ENCODE data around the gene CD22.

Gene CD22

GRCh38 chr19:35314031-35314430, 15.0 kb upstream of the CD22 start:
- no peak for DNase-seq (ENCODE audit: low read depth in 2 of 2)

- DNase-seq (ENCODE audit: low read depth in 2 of 2): no peak
Observed at GRCh38 chr19:35314858-35315470, 14.0 kb upstream of the CD22 start.

GRCh38 chr19:35315883-35316282, 13.1 kb upstream of the CD22 start:
- DNase-seq (ENCODE audit: low read depth in 2 of 2): no peak

- no peak for DNase-seq (ENCODE audit: low read depth in 2 of 2)
Observed at GRCh38 chr19:35316560-35316959, 12.4 kb upstream of the CD22 start.

GRCh38 chr19:35317464-35318043, 11.4 kb upstream of the CD22 start:
- DNase-seq (ENCODE audit: low read depth in 2 of 2): no peak

GRCh38 chr19:35318679-35319448, 10.1 kb upstream of the CD22 start:
- no peak for DNase-seq (ENCODE audit: low read depth in 2 of 2)

- DNase-seq (ENCODE audit: low read depth in 2 of 2): no peak
Observed at GRCh38 chr19:35320065-35320713, 8.8 kb upstream of the CD22 start.

GRCh38 chr19:35321291-35321690, 7.7 kb upstream of the CD22 start:
- DNase-seq (ENCODE audit: low read depth in 2 of 2): no peak

- DNase-seq (ENCODE audit: low read depth in 2 of 2): no peak
Observed at GRCh38 chr19:35322014-35322413, 7.0 kb upstream of the CD22 start.

- no peak for DNase-seq (ENCODE audit: low read depth in 2 of 2)
Observed at GRCh38 chr19:35327642-35328041, 1.3 kb upstream of the CD22 start.

- DNase-seq (ENCODE audit: low read depth in 2 of 2): no peak
Observed at GRCh38 chr19:35329323-35329722, 336 bp downstream of the CD22 start.

GRCh38 chr19:35330475-35330874, 1.5 kb downstream of the CD22 start:
- no peak for DNase-seq (ENCODE audit: low read depth in 2 of 2)

GRCh38 chr19:35331551-35332214, 2.7 kb downstream of the CD22 start:
- no peak for DNase-seq (ENCODE audit: low read depth in 2 of 2)

- DNase-seq (ENCODE audit: low read depth in 2 of 2): no peak
Observed at GRCh38 chr19:35332817-35333216, 3.8 kb downstream of the CD22 start.

GRCh38 chr19:35334144-35334753, 5.3 kb downstream of the CD22 start:
- no peak for DNase-seq (ENCODE audit: low read depth in 2 of 2)

GRCh38 chr19:35336166-35336955, 7.4 kb downstream of the CD22 start:
- DNase-seq (ENCODE audit: low read depth in 2 of 2): no peak

- DNase-seq (ENCODE audit: low read depth in 2 of 2): no peak
Observed at GRCh38 chr19:35337097-35337983, 8.4 kb downstream of the CD22 start.

GRCh38 chr19:35337984-35338296, 9.0 kb downstream of the CD22 start:
- DNase-seq (ENCODE audit: low read depth in 2 of 2): no peak

- DNase-seq (ENCODE audit: low read depth in 2 of 2): no peak
Observed at GRCh38 chr19:35340431-35340830, 11.4 kb downstream of the CD22 start.

GRCh38 chr19:35341006-35341405, 12.0 kb downstream of the CD22 start:
- DNase-seq (ENCODE audit: low read depth in 2 of 2): no peak

Measured in fibroblast of skin of left biceps (primary cell).